IMR-90 (cell line): ENCODE measurements around the gene MAPKAP1.

Experiments
- CTCF ChIP-seq: conservative IDR thresholded peaks from 2 replicates; pipeline ENCODE4 v1.5.1; 2012; ENCODE audit warnings: mild to moderate bottlenecking, low read depth, low read length, improper control_type of control experiment
- FOS ChIP-seq: fragments of 150-350 bp; IDR thresholded peaks from 2 replicates; pipeline ENCODE4 v1.6.1; 2016; ENCODE audit warnings: low read depth, low read length
- MAFK ChIP-seq: IDR thresholded peaks from 2 replicates; pipeline ENCODE4 v1.6.1; 2012; ENCODE audit warnings: low read depth, low read length, improper control_type of control experiment
- MAZ ChIP-seq: IDR thresholded peaks from 2 replicates; pipeline ENCODE4 v1.6.1; 2012; ENCODE audit warnings: low read depth, mild to moderate bottlenecking, low read length, improper control_type of control experiment, moderate library complexity, borderline replicate concordance
- POLR2A ChIP-seq: IDR thresholded peaks from 2 replicates; pipeline ENCODE4 v1.6.1; 2012; ENCODE audit warnings: mild to moderate bottlenecking, low read depth, low read length
- RAD21 ChIP-seq: IDR thresholded peaks from 2 replicates; pipeline ENCODE4 v1.6.1; 2012; ENCODE audit warnings: low read length, improper control_type of control experiment
- RFX5 ChIP-seq: IDR thresholded peaks from 2 replicates; pipeline ENCODE4 v1.8.0; 2012; ENCODE audit warnings: low read depth, mild to moderate bottlenecking, low read length, moderate library complexity

GRCh38 chr9:125534971-125535701, 171.9 kb downstream of the MAPKAP1 start:
- no peak for TF ChIP-seq CTCF
- TF ChIP-seq POLR2A: no peak
- TF ChIP-seq RAD21: no peak
- TF ChIP-seq FOS: no peak
- TF ChIP-seq MAFK: no peak
- TF ChIP-seq MAZ: no peak
- TF ChIP-seq RFX5: no peak
